Tongue (tissue), 2 donors: ENCODE data around the gene PBX1. TPM values are rescaled to one million over a fixed set of nuclear protein-coding genes. Genes with fewer than 3 reads are reported as not detected.

Experiments
- DNase-seq: peaks from one replicate; pipeline ENCODE4 v3.0.0-alpha.2; 2015
- total RNA-seq: library from RNA; depleted of rRNA; stranded (reverse); fragments of >200 nt; gene quantifications from one replicate; pipeline ENCODE4 v1.2.3, GENCODE V29; 2014

PBX1 gene
- total RNA-seq, 1 donor from 2014 or later, result 105 TPM

DNA sequence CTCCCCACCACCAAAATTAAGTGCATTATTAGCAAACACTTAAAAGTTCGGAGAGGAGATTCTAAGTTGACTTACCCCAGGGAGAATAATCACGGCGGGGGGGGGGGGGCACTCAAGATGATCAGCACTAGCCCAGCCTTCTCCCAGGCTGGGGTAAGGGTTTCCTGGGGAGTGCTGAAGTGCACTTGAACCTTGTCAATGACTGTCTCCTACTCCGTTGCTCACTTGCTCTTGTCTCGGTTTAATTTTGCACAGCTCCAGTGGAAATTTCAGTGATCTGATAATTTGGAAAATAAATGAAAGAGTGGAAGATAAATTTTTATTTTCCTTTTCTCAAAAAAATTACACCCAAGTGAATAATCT is 59.2 kb downstream of the PBX1 start:
- DNase-seq, result no peak

DNA sequence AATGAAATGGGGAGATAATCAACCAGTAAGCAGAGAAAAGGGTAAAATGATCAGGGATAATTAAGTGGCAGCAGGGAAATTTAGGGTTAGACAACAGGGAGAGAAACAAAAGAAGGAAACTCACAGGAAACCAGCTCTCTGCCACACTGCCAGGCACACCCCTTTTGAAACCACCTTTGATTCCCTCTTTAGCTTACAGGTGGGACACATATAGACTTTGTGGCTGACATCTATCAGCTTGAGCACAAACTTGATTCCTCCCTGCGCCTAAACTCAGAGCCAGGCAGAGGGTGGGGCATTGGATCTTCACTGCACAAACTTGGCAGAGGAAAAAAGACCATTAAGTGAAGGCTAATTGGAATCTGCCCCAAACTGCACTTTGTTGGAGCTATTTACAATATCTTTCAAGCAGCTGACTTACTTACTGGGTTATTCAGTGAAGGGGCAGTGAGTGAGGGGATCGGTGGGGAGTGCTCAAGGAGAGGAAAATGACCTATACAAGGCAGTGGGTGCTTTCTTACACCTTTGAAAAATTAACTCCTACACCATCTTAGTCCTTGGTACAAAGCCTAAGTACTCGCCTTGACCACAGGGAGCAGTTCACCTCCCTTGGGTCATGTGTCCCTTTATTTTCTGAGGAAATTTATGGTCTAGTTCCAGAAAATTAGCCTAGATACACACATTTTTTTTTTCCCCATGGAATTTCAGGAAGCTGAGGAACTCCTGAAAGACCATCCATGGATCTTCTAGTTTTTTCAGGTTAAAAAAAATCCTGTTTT is 60.2 kb downstream of the PBX1 start:
- DNase-seq, result no peak

DNA sequence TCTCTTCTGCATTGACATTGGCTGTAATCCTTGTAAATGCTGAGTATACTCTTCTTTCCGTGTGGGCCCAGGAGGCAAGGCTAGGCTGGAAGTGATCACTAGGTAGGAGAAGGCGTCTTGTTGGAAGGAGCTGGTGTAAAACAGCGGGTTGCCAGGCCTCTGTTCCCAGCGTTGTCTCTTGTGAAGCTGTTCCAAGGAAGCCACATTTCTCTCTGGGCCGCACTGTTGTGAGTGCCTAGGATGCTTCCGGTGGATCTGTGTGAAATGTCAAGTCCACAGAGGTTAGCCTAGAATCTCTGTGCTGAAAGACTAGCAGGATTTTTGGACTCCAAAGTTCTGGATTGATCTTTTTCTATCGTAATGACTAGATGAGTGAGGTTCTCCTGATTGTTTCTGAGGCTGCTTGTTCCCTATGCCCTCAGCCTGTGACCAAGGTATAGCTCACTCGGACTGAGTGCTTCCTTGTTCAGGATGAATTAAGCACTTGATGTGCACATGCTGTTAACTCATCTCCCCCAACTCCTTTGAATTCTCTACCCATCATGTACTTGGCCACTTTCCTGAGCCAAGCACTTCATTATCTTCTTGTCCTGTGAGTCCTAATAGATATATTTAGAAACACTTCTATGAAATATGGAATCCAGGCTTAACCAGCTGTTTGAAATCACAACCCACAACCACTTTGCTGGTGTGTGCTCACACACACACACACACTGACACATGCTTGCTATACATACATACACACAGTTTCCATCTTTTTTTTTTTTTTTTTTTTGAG is 63.3 kb downstream of the PBX1 start:
- peak; percentile 76 for DNase-seq

DNA sequence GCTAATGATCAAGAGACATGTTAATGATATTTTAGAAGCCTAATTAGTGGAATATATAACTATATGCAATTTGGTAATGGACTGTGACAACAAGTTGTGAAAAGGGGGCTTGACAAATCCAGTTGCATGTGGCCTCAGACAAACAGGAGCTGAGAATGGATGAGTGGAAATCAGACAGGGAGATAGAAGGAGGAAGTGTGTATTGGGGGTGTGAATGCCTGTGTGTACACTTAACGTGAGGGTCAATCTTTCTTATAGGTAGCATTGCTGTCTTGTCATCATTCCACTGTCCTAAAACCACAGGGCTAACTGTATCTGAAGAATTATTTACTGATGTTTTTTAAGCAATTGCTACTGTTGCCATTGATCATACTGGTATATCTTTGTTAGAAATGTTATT is 64.8 kb downstream of the PBX1 start:
- DNase-seq, result no peak

DNA sequence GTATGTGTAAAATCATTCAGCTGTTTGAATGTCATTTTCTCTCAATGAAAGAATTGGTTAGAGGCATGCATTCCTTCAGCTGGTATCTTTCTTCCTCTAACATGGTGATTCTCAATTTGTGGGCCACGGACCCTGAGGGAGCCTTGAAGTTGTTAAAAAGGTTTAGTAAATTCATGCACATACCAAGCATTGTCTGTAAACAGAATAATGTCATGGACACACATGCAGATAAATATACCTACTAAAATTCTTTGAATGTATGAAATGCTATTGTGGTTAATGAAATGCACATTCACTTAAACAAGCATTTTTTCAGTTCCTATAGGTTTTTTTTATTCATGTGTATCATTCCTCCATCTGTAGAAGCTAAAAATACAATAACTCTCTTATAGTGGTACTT is 65.4 kb downstream of the PBX1 start:
- no peak for DNase-seq

DNA sequence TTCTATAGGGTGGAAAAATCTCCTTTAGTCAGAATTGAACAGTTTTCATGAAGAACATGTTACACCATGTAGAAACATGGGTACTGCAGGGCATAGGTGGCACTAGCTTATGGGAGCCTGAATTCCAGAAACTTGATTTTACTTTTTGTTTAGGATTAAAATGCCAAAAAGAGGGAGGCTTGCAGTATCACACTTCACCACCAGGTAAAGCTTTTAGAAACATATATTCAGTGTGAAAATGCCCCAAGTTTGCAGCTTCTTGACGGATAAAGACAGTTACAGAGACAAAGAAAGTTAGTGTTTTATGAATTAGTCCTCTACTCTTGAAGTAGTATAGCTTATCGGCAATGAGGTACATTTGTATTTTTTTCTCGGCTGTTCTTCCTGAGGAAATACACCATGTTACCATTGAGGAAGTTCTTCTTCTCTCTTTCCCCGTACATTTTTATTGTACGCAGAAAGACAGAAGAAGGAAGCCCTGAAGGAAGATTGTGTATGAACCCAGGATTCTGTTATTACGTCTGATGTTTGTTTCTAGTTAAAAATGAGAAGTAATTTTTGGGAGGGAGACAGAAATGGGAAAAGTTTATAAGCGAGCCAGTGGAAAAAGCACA is 66.1 kb downstream of the PBX1 start:
- DNase-seq, result no peak

DNA sequence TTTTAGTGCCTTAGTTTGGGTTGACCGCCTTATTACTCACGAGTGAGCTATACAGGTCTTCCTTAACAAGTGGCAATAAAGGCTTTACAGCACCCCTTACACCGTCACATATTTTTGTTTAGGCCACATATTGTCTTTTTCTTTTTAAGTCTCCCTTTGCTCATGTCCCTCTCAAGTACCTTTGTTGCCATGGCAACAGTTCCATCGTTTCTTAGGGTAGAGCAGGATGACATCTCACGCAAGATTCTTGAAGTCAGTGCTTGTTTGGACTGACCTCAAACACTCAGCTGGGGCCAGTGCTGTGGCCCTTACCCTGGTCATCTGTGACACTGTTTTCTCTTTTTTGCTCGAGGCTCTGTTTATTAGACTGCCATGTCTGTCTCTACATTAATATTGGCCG is 69.8 kb downstream of the PBX1 start:
- no peak for DNase-seq

DNA sequence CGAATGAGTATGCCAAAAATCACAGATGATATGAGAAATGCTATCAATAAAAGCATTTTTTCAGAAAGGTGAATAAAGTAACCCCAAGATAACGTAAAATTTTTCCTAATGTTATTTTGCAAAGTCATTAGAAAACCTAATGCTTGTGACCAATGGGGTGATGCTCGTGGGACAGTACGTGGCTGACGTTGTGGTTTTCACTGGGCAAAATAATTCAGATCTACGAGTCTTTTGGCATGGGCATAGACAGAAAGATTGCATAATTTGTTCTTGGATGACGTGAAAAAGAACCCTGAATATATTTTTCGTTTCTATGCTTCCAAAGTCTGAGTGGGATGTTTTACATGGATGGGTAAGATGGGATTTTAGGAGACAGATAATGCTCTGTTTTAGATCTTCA is 71.0 kb downstream of the PBX1 start:
- DNase-seq, result no peak

DNA sequence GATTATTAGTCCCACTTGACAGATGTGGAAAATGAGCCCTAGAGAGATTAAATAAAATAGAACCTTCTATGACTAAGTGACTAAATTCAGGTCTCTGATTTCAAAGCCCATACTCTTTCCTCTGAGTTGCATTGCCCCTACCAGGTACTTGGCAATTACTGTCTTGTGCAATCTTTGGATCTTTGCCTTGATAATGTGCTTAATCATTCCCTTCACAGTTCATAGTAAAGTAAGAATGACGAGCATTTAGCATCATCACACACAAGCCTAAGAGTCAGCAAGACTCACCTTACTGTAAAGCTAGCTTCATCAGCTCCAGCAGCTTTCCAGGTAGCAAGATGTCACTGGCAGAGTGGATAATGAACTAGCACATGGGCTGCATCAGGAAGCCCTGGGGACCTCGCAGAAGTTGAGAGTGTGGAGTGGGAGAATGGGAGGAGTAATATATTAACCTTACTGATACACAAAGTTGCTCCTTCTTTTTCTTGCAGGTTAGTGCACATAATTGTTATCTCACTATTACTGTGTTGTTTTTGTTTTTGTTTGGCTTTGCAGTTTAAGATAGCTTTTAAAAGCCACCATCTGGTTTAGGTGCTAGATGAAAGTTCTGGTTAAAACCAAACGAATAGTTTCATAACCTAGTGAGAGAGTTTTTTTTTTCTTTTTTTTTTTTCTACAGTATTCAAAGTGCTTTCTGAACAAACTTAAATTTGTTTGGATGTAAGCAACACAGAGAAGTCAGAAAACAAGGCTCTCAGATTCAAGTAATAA is 71.8 kb downstream of the PBX1 start:
- no peak for DNase-seq

DNA sequence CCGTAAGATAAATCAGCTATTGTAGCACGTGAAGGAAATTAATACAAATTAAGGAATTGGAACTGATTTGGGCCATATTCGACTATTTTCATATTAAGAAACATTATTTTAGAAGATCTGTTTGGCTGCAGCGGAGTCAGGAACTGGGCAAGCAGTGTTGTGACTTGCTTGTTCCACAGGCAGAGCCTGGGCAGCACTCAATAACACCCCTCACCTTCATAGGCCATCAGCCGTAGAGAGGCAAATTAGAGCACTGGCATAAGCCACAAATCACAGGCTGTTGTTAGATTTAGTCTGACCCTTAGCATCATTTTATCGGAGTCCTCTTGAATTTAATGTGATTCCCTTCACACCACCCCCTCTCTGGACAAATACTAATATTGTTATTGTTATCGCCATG is 72.8 kb downstream of the PBX1 start:
- no peak for DNase-seq

DNA sequence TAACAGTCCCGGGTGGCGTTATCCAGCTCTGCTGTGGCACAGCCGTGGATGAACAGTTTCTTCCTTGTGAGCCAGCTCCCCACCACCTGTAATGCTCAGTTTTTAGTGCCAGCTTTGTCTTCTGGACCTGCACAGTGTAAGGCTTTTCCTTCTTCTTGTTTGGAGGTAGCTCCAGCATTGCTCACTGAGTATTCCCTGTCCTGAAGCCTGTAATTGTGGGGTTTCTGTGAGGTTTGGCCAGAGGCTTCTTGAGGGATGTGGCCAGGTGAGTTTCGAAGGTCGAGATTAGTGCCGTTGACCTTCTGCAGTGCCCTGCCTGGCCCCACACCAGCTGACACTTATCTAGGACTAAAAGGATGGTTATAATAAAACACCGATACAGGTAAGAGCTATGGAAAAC is 75.0 kb downstream of the PBX1 start:
- no peak for DNase-seq

DNA sequence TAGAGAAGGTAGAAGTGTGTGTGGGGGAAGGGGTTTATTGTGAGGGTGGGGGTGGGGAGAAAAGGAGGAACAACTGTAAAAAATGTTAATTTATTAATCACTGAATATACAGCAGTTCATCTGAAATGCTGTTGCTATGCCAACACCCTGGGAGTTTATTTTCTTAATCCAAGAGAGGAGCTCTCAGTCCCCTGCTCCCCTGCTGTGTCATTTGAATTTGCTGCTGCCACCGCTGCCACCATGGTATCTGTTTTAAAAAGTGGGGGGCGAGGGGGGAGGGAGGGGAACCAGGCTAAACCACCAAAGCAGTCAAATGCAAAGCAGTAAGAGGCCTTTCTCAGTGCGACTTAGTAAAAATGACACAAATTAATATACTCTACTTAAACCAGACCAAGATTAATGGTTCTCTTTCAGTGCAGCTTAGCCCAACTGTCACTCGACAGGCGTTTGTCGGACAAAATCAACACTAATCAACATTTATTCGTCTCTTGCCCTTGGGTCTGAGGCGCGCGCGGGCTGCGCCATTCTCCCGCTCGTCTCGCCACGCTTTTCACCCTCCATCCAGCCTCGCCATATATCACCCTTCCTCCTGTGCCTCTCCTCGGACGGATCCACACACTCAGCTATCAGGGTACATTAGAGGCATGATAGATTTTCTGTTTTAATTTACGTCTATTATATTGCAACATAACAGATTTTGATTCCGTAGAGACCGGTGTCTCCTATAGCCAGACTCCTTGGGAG is 76.2 kb downstream of the PBX1 start:
- no peak for DNase-seq

DNA sequence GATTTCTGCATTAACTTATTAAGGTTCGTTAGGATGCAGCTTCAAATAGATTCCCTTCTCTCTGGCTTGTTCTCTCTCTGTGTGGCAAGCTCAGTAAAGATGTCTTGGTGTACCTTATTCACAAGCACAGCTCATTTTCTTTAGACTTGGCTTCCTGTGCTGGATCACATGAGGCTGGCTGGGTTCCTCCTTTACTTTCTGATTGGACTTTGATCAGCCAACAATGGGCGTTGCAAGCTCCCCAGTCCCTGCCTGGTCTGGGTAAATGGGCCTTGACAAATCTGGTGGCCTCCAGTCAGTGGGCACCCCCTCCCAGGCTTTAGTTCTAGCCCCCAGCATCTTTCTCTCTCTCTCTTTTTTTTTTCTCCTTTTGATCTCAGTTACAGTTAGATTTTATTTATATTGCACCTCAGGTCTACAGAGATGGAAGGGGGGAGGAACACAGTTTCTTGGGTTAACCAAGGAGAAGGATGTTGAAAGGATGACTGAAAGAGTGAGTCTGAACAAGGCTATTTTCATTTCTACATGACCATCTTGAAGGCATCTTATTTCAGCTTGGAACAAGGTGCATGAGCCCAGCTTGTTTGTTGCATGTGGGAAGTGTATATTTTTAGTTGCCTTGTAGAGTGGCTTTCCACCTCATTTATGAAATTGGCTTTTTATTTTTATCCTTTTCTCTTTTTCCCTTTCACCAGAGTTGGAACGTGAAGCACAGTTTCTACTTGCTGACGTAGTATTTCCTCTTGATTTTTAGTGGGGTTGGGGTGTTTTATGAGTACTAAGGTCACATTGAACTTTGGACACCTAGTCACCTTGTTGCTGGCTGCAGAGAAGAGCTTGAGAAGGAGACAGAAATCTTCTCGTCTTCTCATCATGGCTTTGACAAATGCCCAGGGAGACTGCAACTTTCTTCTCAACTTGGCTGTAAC is 77.1 kb downstream of the PBX1 start:
- DNase-seq, result no peak

DNA sequence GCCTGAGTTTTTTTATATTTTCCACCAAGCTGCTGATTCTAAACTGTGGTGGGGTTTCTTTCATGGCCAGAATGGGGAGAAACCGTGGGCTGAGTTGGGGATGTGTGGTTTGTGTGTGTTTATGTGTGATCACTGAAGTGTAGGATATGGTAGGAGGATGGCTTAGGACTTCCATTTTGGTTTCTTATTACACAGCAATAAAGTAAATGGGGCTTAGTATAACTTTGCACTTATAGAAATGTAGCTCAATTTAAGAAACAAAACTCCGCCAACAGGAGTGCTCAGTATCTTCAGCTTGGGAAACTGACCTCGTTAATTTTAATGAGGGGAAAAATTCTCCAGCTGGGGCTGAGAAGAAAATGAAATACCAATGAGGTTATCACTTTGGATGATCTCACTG is 77.8 kb downstream of the PBX1 start:
- DNase-seq, result no peak

DNA sequence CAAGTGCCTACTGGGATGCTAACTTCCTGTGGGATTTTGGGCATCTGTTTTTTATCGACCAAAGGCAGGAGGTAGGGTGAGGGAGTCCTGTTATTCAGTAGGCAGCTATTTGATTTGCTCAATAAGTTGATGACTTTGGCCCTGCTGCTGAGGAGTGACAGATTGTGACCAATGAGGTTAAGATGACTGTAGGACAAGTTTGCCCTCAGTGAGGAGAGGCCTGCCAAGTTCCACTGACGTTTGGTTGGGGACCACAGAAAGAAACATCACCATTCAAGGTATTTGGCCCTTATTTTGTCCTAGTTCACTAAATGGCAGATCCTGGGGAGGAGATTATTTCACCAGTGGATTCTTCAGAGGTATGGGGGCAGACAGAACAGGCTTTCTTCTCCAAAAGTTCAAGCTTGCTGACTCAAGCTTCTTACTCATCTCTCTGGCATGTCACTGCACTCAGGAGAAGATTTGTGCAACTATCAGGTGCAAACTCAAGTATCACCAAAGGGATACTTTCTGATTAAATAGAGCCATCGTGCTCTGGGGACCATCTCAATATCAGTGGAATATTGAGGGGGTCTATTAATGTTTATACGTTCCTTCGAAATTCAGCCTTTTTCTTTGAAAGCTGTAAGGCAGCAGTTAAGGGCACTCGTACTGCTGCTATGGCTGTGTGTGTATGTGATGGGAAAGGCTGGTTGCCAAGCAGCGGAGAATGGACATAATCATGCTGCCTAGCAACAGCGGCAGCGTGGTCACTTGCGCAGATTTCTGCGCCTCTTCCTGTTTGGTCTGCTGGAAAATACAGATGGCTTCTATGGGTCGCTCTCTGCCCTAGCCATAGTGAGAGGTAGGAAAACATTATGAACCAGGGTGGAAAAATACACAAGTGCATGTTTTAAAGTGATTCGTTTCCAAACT is 78.7 kb downstream of the PBX1 start:
- DNase-seq, result peak; percentile 73

DNA sequence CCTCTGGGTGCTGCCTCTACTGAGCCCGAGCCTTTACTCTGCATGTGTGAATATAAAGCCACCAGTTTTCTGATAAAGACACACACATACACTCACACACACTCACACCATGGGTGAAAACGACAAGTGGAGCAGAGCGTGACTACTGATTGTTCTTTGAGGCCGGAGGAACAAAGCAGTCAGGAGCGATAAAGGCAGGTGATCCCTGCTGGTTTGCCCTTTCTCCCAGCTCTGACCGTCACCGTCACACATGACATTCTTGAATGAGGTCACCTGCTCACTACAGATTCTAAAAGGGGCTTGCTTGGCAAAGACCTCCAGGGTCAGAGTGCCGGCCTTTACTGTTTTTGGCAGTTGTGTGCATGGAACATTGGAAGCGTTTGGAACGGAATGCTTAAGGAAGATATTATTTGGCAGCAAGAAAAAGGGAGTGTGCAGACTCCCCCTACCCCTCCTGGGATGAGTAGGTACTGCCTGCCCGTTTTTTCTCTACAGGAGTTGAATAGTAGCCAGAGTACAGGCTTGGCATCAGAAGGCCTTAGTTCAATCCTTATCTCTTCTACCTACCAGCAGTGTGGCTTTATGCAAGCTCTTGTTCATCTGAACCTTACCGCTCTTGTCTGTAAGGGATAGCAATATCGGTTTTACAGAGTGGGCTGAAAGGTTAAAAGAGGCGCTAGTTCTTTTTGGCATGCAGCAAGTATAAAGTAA is 79.7 kb downstream of the PBX1 start:
- peak; percentile 33 for DNase-seq

DNA sequence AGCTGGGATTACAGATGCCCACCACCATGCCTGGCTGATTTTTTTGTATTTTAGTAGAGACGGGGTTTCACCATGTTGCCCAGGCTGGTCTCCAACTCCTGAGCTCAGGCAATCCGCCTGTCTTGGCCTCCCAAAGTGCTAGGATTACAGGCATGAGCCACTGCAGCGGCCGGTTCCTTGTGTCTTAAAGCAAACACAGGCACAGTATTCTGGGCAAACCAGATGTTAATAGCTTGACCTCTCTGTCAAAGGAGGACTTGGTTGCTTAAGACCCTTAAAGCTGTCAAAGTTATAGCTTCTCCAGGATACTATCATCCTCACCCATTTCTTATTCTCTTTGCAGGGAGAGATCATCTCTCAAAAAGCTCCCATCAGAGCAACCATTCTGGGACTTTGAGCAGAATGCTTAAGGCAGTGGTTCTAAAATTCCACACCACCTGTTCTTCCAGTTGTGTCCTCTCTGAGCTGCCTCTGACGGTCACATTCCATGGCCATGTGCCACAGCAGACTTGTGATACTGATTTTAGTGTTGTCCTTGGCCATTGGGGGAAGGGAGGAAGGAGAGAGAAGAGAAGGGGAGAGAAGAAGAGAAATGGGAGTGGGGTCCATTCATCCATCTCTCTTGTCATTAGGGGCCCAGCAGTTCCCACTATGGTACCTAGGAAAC is 81.8 kb downstream of the PBX1 start:
- DNase-seq, result peak; percentile 93

DNA sequence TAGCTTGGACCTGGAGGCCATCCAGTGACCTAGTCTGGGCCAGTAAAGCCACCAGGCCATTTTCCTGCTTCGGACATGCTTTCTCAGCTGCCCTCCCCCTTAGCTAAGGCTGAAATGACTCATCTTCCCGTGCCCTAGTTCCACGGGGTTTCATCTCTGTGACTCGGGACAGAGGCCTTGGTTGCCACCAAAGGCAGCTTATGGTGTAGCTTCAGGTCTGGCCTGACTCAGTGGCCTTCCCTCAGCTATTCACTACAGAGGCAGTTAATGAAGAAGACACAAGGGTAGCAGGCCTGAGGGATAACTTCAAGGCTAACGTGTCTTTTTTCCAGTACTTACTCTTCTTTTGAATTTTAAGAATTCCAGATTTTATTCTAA is 82.4 kb downstream of the PBX1 start:
- DNase-seq, result no peak

DNA sequence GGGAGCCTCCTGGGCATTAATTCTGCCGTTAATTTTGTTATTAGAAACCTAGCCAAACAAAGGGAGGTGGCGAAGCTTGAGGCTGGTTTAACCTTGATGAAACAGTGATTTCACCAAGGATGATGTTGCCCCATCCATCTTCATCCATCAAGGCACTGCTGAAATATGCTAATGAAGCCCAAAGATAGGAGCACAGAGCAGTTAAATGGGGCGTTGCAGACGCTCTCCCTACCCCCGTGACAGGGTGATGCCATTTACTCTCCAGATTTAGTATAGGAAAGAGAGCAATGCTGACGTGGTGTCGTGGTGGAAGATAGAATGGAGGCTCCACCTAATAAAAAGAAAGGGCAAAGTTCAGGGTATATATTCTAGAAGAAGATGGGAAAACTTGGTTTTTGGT is 84.0 kb downstream of the PBX1 start:
- no peak for DNase-seq
